Sigmoid colon (tissue), 4 donors: ENCODE measurements around the gene PLXNA4.

Experiments used
- EP300 ChIP-seq, 4 donors: sonication (generic); formaldehyde crosslinking; IDR thresholded peaks; one replicate each; pipeline ENCODE4 v1.6.1; 2017; ENCODE audit warnings: antibody characterized with exemption in 4 of 4
- POLR2A ChIP-seq, 2 donors: fragments of 450-650 bp; IDR thresholded peaks; one replicate each; pipeline ENCODE4 v1.6.1; 2016; ENCODE audit warnings: antibody characterized with exemption in 2 of 2, mild to moderate bottlenecking in 2 of 2, moderate library complexity in 2 of 2
- POLR2AphosphoS5 ChIP-seq, 4 donors: sonication (generic); formaldehyde crosslinking; IDR thresholded peaks; one replicate each; pipeline ENCODE4 v1.6.1; 2017; ENCODE audit warnings: antibody characterized with exemption in 4 of 4
- TF ChIP-seq, protein P1 (sequence below), 4 experiments: fragments of 450-650 bp in 3 of 4; fragments of 200-600 bp in 1 of 4; IDR thresholded peaks; one replicate each; pipeline ENCODE4 v1.5.1; 2016 to 2019; ENCODE audit warnings: antibody characterized with exemption in 4 of 4, mild to moderate bottlenecking in 3 of 4, moderate library complexity in 2 of 4

DNA sequence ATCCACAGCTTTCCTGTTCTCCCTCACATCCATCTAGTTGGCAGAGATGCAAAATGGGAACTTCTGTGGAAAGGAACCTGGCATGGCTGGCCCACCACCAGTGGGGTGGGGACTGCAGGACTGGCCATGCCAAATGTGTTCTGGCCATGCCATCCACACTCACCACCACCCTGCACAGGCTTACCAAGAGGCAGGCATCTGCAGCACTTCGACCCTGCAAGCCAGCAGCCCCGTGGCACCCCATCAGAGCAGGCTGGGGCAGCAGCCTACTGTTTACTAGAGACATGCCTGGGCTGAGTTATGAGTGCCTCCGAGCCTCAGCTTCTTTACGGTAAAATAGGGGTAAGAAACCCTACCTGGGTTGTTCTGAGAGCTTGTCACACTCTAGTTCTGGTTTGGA is 313.1 kb downstream of the PLXNA4 start:
- TF ChIP-seq, protein P1, sequence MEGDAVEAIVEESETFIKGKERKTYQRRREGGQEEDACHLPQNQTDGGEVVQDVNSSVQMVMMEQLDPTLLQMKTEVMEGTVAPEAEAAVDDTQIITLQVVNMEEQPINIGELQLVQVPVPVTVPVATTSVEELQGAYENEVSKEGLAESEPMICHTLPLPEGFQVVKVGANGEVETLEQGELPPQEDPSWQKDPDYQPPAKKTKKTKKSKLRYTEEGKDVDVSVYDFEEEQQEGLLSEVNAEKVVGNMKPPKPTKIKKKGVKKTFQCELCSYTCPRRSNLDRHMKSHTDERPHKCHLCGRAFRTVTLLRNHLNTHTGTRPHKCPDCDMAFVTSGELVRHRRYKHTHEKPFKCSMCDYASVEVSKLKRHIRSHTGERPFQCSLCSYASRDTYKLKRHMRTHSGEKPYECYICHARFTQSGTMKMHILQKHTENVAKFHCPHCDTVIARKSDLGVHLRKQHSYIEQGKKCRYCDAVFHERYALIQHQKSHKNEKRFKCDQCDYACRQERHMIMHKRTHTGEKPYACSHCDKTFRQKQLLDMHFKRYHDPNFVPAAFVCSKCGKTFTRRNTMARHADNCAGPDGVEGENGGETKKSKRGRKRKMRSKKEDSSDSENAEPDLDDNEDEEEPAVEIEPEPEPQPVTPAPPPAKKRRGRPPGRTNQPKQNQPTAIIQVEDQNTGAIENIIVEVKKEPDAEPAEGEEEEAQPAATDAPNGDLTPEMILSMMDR (IDR thresholded peaks at IDR 0.05): no peak
- no peak for TF ChIP-seq EP300 (IDR thresholded peaks at IDR 0.05)
- TF ChIP-seq POLR2A (IDR thresholded peaks at IDR 0.05): no peak
- TF ChIP-seq POLR2AphosphoS5 (IDR thresholded peaks at IDR 0.05): no peak
